Measurements from ENCODE around the gene ERI3. TPM values are rescaled to one million over a fixed set of nuclear protein-coding genes. Genes with fewer than 3 reads are reported as not detected.
"Not testable (repeated sequence)": the region's sequence is repeated elsewhere in the genome, so short reads cannot be mapped to it uniquely, and the experiment has no call there.

Gene ERI3
- polyA plus RNA-seq, 1 donor: 38.3 TPM

GRCh38 chr1:44210595-44210994, 144.5 kb downstream of the ERI3 start:
- no peak for DNase-seq
- Histone ChIP-seq H3K4me1 (ENCODE audit: control insufficient read depth, insufficient read depth, low read length) (peaks cover 7% of the 10 kb centered on the region), H3K36me3 (ENCODE audit: control insufficient read depth, insufficient read depth, low read length) (peaks cover 11% of the 10 kb centered on the region), H3K27ac (ENCODE audit: low read length) (no peak overlapping the region), H3K4me3 (ENCODE audit: low read length) (no peak overlapping the region), H3K9me3 (ENCODE audit: control insufficient read depth, low read depth, low read length) (no peaks in the 10 kb centered on the region), H3K27me3 (ENCODE audit: control insufficient read depth, insufficient read depth, low read length) (no peaks in the 10 kb centered on the region)
- WGBS (ENCODE audit: insufficient coverage, low lambda C conversion rate): no CpG with 5 or more reads among the region's 1 CpG

- Histone ChIP-seq H3K4me1 (ENCODE audit: control insufficient read depth, insufficient read depth, low read length) (peaks cover 4% of the 10 kb centered on the region), H3K27ac (ENCODE audit: low read length) (no peak overlapping the region), H3K4me3 (ENCODE audit: low read length) (no peak overlapping the region), H3K27me3 (ENCODE audit: control insufficient read depth, insufficient read depth, low read length) (no peaks in the 10 kb centered on the region), H3K36me3 (ENCODE audit: control insufficient read depth, insufficient read depth, low read length) (no peaks in the 10 kb centered on the region), H3K9me3 (ENCODE audit: control insufficient read depth, low read depth, low read length) (no peaks in the 10 kb centered on the region)
- DNase-seq: no peak
Measured at GRCh38 chr1:44208226-44208625, 146.8 kb downstream of the ERI3 start.

- not testable (repeated sequence) for H3K36me3 ChIP-seq (ENCODE audit: control insufficient read depth, insufficient read depth, low read length); H3K4me3 ChIP-seq (ENCODE audit: low read length); DNase-seq; H3K9me3 ChIP-seq (ENCODE audit: control insufficient read depth, low read depth, low read length); H3K27me3 ChIP-seq (ENCODE audit: control insufficient read depth, insufficient read depth, low read length); H3K27ac ChIP-seq (ENCODE audit: low read length); H3K4me1 ChIP-seq (ENCODE audit: control insufficient read depth, insufficient read depth, low read length)
- 88% methylated on average over 5 of the region's 5 CpGs for WGBS (ENCODE audit: insufficient coverage, low lambda C conversion rate)
Measured at GRCh38 chr1:44206545-44206944, 148.5 kb downstream of the ERI3 start.

- Histone ChIP-seq H3K4me3 (ENCODE audit: low read length) (no peak overlapping the region), H3K9me3 (ENCODE audit: control insufficient read depth, low read depth, low read length) (no peaks in the 10 kb centered on the region), H3K27ac (ENCODE audit: low read length) (no peak overlapping the region), H3K4me1 (ENCODE audit: control insufficient read depth, insufficient read depth, low read length) (no peaks in the 10 kb centered on the region), H3K36me3 (ENCODE audit: control insufficient read depth, insufficient read depth, low read length) (no peaks in the 10 kb centered on the region), H3K27me3 (ENCODE audit: control insufficient read depth, insufficient read depth, low read length) (no peaks in the 10 kb centered on the region)
- WGBS (ENCODE audit: insufficient coverage, low lambda C conversion rate): 100% methylated on average over 2 of the region's 8 CpGs
- DNase-seq: no peak
Measured at GRCh38 chr1:44200336-44200735, 154.7 kb downstream of the ERI3 start.

GRCh38 chr1:44174630-44175029, 180.4 kb downstream of the ERI3 start:
- no peaks in the 10 kb centered on the region for H3K36me3 ChIP-seq (ENCODE audit: control insufficient read depth, insufficient read depth, low read length)
- no peaks in the 10 kb centered on the region for H3K4me1 ChIP-seq (ENCODE audit: control insufficient read depth, insufficient read depth, low read length)
- no peak overlapping the region for H3K4me3 ChIP-seq (ENCODE audit: low read length)
- no peaks in the 10 kb centered on the region for H3K27me3 ChIP-seq (ENCODE audit: control insufficient read depth, insufficient read depth, low read length)
- WGBS (ENCODE audit: insufficient coverage, low lambda C conversion rate): no CpG with 5 or more reads among the region's 1 CpG
- H3K27ac ChIP-seq (ENCODE audit: low read length): no peak overlapping the region
- DNase-seq: no peak
- no peaks in the 10 kb centered on the region for H3K9me3 ChIP-seq (ENCODE audit: control insufficient read depth, low read depth, low read length)

Other genes with a start within 250 kb of the ERI3 start
- gene KLF17, start 236.4 kb downstream of the ERI3 start, polyA plus RNA-seq: 0.04 TPM
- gene KLF18, start 213.6 kb downstream of the ERI3 start, polyA plus RNA-seq: not detected
- 54.6 TPM for gene DMAP1, start 141.8 kb downstream of the ERI3 start, polyA plus RNA-seq
- gene RNF220, start 50.0 kb upstream of the ERI3 start, polyA plus RNA-seq: 83.4 TPM

Data from large intestine (tissue), 3 donors.